Mesendoderm (in vitro differentiated cells): ENCODE results near the gene PRR35.

Source experiments
- DNase-seq: peaks from one replicate; pipeline ENCODE4 v3.0.0; 2013
- H2AK5ac ChIP-seq: 2 replicates; pipeline ENCODE4 v1.6.1; 2013; ENCODE audit warnings: low read length, inconsistent platforms
- H2BK120ac ChIP-seq: 2 replicates; pipeline ENCODE4 v1.6.1; 2013; ENCODE audit warnings: low read depth, mild to moderate bottlenecking, low read length, moderate library complexity, mixed read lengths
- H2BK15ac ChIP-seq: replicated peaks from 2 replicates; pipeline ENCODE4 v1.6.1; 2013; ENCODE audit warnings: low read depth, mild to moderate bottlenecking, moderate library complexity
- H2BK5ac ChIP-seq: 2 replicates; pipeline ENCODE4 v1.6.1; 2013; ENCODE audit warnings: low read length, inconsistent platforms
- H3K18ac ChIP-seq: 2 replicates; pipeline ENCODE4 v1.6.1; 2013; ENCODE audit warnings: mild to moderate bottlenecking, low read length, mixed read lengths
- H3K23ac ChIP-seq: one replicate; pipeline ENCODE4 v1.6.1; 2013; ENCODE audit warnings: low read length
- H3K27ac ChIP-seq: 2 replicates; pipeline ENCODE4 v1.5.1; 2013; ENCODE audit warnings: low read depth, mild to moderate bottlenecking, inconsistent platforms, low read length, moderate library complexity
- H3K27me3 ChIP-seq: 2 replicates; pipeline ENCODE4 v1.6.1; 2013; ENCODE audit warnings: low read length, control low read depth, mild to moderate bottlenecking, inconsistent platforms; ENCODE audit not compliant: insufficient read depth, poor library complexity
- H3K36me3 ChIP-seq: 2 replicates; pipeline ENCODE4 v1.6.1; 2013; ENCODE audit warnings: low read length, inconsistent platforms; ENCODE audit not compliant: control insufficient read depth, insufficient read depth
- H3K4ac ChIP-seq: one replicate; pipeline ENCODE4 v1.6.1; 2013; ENCODE audit warnings: low read depth, mild to moderate bottlenecking, low read length, moderate library complexity
- H3K4me1 ChIP-seq: 2 replicates; pipeline ENCODE4 v1.6.1; 2013; ENCODE audit warnings: low read depth, low read length, inconsistent platforms; ENCODE audit not compliant: control insufficient read depth
- H3K4me2 ChIP-seq: 2 replicates; pipeline ENCODE4 v1.6.1; 2013; ENCODE audit warnings: low read length
- H3K4me3 ChIP-seq: 2 replicates; pipeline ENCODE4 v1.5.1; 2013; ENCODE audit warnings: mild to moderate bottlenecking, low read length
- H3K56ac ChIP-seq: one replicate; pipeline ENCODE4 v1.6.1; 2013; ENCODE audit warnings: low read length
- H3K79me1 ChIP-seq: 2 replicates; pipeline ENCODE4 v1.6.1; 2013; ENCODE audit warnings: low read length, inconsistent platforms
- H3K79me2 ChIP-seq: 2 replicates; pipeline ENCODE4 v1.6.1; 2013; ENCODE audit warnings: mild to moderate bottlenecking, low read length; ENCODE audit not compliant: control insufficient read depth, insufficient read depth
- H3K9ac ChIP-seq: 2 replicates; pipeline ENCODE4 v1.6.1; 2013; ENCODE audit warnings: low read length, inconsistent platforms
- H4K5ac ChIP-seq: one replicate; pipeline ENCODE4 v1.6.1; 2013; ENCODE audit warnings: low read length
- H4K8ac ChIP-seq: one replicate; pipeline ENCODE4 v1.6.1; 2013; ENCODE audit warnings: low read depth, mild to moderate bottlenecking, control low read depth, low read length, moderate library complexity
- WGBS: extraction: QIAGEN DNeasy Blood & Tissue Kit; methylation state at CpG from one replicate; pipeline ENCODE4 v1.1.7; 2013; ENCODE audit warnings: low lambda C conversion rate, missing lambda C conversion rate; ENCODE audit not compliant: insufficient coverage; ENCODE audit errors: extremely low coverage; 5-methylcytosine and 5-hydroxymethylcytosine counted together

PRR35 gene

DNA sequence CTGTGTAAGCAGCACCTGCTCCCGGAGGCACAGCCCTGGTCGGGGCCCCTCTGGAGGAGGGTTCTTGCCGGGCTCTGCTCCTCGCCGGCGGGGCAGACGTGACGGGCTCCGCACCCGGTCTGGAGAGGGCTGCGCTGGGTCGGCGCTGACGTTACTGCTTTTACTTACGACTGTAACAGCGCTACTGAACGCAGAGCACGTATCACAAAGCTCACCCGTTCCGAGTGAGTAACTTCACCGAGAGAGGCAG is 28.4 kb downstream of the PRR35 start:
- Histone ChIP-seq H3K79me1 (peaks cover 14% of the 10 kb centered on the region), H2BK120ac (no peak overlapping the region)
- DNase-seq = peak; percentile 72

DNA sequence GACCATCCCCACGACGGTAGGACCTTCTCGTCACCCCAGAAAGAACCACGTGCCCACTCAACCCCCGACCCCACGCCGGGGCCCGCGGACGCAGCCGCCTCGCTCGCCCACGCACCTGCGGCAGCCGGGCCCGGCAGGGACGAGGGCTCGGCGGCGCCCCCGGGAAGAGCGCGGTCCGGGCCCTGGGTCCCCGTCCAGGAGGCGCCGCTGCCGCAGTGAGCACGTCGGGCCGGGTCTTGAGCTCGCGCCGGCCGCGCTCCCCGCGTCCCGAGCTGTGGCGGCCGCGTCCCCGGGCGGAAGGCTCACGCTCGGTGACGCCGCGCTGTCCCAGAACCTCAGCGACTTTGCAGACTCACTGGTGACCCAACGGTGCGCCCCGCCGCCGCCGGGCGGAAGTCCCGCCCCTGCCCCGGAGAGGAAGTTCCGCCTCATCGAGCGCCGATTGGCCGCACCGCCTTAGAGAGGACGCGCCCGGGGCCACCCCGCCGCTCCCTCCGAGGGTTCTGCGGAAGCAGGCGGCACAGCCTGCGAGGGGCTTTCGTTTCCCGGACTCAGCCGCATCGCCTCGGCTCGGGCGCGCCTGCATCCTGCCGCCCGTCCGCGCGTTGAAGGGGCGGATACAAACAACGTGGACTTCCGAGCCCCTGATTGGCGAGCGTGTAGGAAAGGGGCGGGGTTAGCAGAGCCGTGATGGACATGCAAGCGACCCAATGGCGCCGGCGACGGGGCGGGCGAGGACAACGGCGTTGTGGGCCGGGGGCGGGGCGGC is 28.9 kb downstream of the PRR35 start:
- Histone ChIP-seq H3K56ac (peak overlapping the region; percentile 100), H3K4ac (peak overlapping the region; percentile 29), H3K79me2 (peaks cover 12% of the 10 kb centered on the region), H2BK120ac (no peak overlapping the region), H3K4me3 (peak overlapping the region; percentile 92), H2AK5ac (no peak overlapping the region), H3K36me3 (no peaks in the 10 kb centered on the region), H3K9ac (peak overlapping the region; percentile 97), H3K27ac (peak overlapping the region; percentile 97), H3K18ac (peak overlapping the region; percentile 86), H2BK15ac (no peak overlapping the region), H3K79me1 (peaks cover 14% of the 10 kb centered on the region), H3K27me3 (no peaks in the 10 kb centered on the region), H3K4me2 (peak overlapping the region; percentile 85), H4K5ac (no peak overlapping the region), H3K23ac (peak overlapping the region; percentile 89), H3K4me1 (peaks cover 3% of the 10 kb centered on the region), H4K8ac (no peak overlapping the region), H2BK5ac (peak overlapping the region; percentile 99)
- no CpG with 5 or more reads among the region's 107 CpGs for WGBS
- DNase-seq = peak; percentile 97

More for the DNA sequence above, 28.4 kb downstream of the PRR35 start:
- H3K79me2 ChIP-seq = peaks cover 12% of the 10 kb centered on the region
- no peaks in the 10 kb centered on the region for H3K36me3 ChIP-seq
- peak overlapping the region; percentile 26 for H3K4ac ChIP-seq
- no peaks in the 10 kb centered on the region for H3K27me3 ChIP-seq
- no peak overlapping the region for H2BK15ac ChIP-seq
- peak overlapping the region; percentile 89 for H3K23ac ChIP-seq
- peaks cover 3% of the 10 kb centered on the region for H3K4me1 ChIP-seq
- H3K4me3 ChIP-seq = peak overlapping the region; percentile 92
- no CpG with 5 or more reads among the region's 21 CpGs for WGBS
- no peak overlapping the region for H4K5ac ChIP-seq
- peak overlapping the region; percentile 97 for H3K27ac ChIP-seq
- peak overlapping the region; percentile 97 for H3K9ac ChIP-seq
- no peak overlapping the region for H4K8ac ChIP-seq
- no peak overlapping the region for H2AK5ac ChIP-seq
- H3K4me2 ChIP-seq = peak overlapping the region; percentile 85
- H2BK5ac ChIP-seq = peak overlapping the region; percentile 73
- H3K18ac ChIP-seq = peak overlapping the region; percentile 53
- H3K56ac ChIP-seq = peak overlapping the region; percentile 100

DNA sequence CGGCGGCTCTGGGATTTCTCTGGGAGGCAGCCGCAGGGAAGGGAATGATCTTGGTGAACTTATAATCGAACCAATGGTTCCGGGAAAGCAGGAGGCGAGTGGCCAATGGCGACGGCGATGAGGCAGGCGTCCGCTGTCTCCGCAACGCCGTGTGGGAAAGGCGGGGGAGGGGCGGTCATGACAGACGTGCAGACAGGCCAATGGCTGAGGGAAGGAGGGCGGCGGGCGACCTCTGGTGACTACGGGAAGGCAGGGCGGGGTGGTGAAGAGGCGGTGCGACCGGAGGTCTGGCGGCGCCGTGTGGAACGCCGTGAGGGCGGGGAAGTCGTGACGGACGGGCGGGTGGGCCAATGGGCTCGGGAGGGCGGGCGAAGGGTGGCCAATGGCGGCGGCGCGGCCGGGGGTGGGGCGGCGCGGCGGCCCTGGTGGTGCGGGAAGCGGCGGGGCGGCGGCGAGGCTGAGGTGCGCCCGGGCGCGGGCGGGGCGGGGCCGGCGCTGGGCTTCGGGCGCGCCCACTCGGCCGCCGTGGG is 29.5 kb downstream of the PRR35 start, which contains the start of gene RAB40C:
RAB40C (plus strand) TSS at position 409 of the 530 bp plus-strand sequence. CDS start 226 bp downstream, outside the sequence.
- WGBS = no CpG with 5 or more reads among the region's 67 CpGs
- Histone ChIP-seq H3K27ac (peak within 1 kb of the TSS; percentile 97), H3K79me1 (peaks cover 16% of the 10 kb centered on the region), H3K79me2 (peaks cover 12% of the 10 kb centered on the region), H3K4me2 (peak within 1 kb of the TSS; percentile 87), H4K8ac (no peak within 1 kb of the TSS), H3K36me3 (no peaks in the 10 kb centered on the region), H3K4me3 (peak within 1 kb of the TSS; percentile 92), H2BK15ac (no peak within 1 kb of the TSS), H3K56ac (peak within 1 kb of the TSS; percentile 100), H3K23ac (peak within 1 kb of the TSS; percentile 94), H2BK120ac (no peak within 1 kb of the TSS), H2BK5ac (peak within 1 kb of the TSS; percentile 99), H3K18ac (peak within 1 kb of the TSS; percentile 86), H4K5ac (no peak within 1 kb of the TSS), H3K4ac (peak within 1 kb of the TSS; percentile 29), H3K4me1 (peaks cover 3% of the 10 kb centered on the region), H3K9ac (peak within 1 kb of the TSS; percentile 97), H2AK5ac (no peak within 1 kb of the TSS), H3K27me3 (no peaks in the 10 kb centered on the region)
- peak; percentile 98 for DNase-seq

DNA sequence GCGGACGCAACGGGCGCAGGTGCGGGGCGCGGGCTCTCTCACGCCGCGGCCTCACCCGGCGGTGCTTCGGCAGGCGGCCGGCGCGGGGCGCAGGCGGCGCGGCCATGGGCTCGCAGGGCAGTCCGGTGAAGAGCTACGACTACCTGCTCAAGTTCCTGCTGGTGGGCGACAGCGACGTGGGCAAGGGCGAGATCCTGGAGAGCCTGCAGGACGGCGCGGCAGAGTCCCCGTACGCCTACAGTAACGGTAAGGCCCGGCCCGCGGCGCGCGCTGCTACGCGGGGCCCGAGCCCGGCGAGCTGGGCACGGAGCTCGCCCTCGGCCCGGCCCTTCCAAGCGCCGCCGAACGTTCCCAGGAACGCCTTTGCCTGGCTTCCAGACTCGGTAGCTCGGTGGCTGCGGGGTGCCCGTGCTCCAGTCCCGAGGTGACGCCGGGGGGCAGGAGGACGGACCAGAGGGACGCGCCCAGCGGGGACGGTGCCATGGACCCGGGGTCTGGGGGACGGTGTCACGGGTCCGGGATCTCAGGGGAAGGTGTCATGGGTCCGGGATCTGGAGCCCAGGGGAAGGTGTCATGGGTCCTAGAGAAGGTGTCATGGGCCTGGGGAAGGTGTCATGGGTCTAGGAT is 30.1 kb downstream of the PRR35 start:
- Histone ChIP-seq H3K4me2 (peak overlapping the region; percentile 87), H2BK120ac (no peak overlapping the region), H2AK5ac (no peak overlapping the region), H3K79me1 (peaks cover 18% of the 10 kb centered on the region), H3K9ac (peak overlapping the region; percentile 90), H3K4me3 (peak overlapping the region; percentile 85), H3K23ac (peak overlapping the region; percentile 66), H3K4me1 (peaks cover 3% of the 10 kb centered on the region), H3K18ac (peak overlapping the region; percentile 6), H3K79me2 (peaks cover 12% of the 10 kb centered on the region), H3K36me3 (no peaks in the 10 kb centered on the region), H3K4ac (no peak overlapping the region), H2BK15ac (no peak overlapping the region), H3K27ac (no peak overlapping the region), H4K8ac (no peak overlapping the region), H4K5ac (no peak overlapping the region), H3K27me3 (no peaks in the 10 kb centered on the region), H3K56ac (peak overlapping the region; percentile 95), H2BK5ac (no peak overlapping the region)
- no peak for DNase-seq
- no CpG with 5 or more reads among the region's 71 CpGs for WGBS

DNA sequence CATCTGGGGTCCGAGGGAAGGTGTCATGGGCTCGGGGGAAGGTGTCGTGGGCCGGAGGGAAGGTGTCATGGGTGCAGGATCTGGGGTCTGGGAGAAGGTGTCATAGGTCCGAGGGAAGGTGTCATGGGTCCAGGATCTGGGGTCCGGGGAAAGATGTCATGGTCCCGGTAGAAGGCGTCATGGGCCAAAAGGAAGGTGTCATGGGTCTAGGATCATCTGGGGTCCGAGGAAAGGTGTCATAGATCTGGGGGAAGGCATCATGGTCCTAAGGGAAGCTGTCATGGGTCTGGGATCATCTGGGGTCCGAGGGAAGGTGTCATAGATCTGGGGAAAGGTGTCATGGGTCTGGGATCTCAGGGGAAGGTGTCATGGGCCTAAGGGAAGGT is 30.6 kb downstream of the PRR35 start:
- H3K4me2 ChIP-seq = peak overlapping the region; percentile 87
- no peak overlapping the region for H3K4me3 ChIP-seq
- no peaks in the 10 kb centered on the region for H3K27me3 ChIP-seq
- H2BK15ac ChIP-seq = no peak overlapping the region
- WGBS = no CpG with 5 or more reads among the region's 10 CpGs
- H2AK5ac ChIP-seq = no peak overlapping the region
- H4K8ac ChIP-seq = no peak overlapping the region
- H3K27ac ChIP-seq = no peak overlapping the region
- peak overlapping the region; percentile 66 for H3K23ac ChIP-seq
- H3K36me3 ChIP-seq = no peaks in the 10 kb centered on the region
- peak overlapping the region; percentile 95 for H3K56ac ChIP-seq
- H2BK120ac ChIP-seq = no peak overlapping the region
- peaks cover 18% of the 10 kb centered on the region for H3K79me1 ChIP-seq
- peaks cover 12% of the 10 kb centered on the region for H3K79me2 ChIP-seq
- no peak overlapping the region for H4K5ac ChIP-seq
- DNase-seq = no peak
- peak overlapping the region; percentile 90 for H3K9ac ChIP-seq
- H2BK5ac ChIP-seq = no peak overlapping the region
- no peak overlapping the region for H3K18ac ChIP-seq
- peaks cover 3% of the 10 kb centered on the region for H3K4me1 ChIP-seq
- H3K4ac ChIP-seq = no peak overlapping the region
